Large intestine (tissue), 3 donors: ENCODE measurements around the gene TMEM132E. TPM values are rescaled to one million over a fixed set of nuclear protein-coding genes. Genes with fewer than 3 reads are reported as not detected.

Experiments
- DNase-seq, 2 donors: peaks; one replicate each; pipeline versions ENCODE4 v3.0.0 to v3.0.0-alpha.2; 2013
- H3K27ac ChIP-seq: one replicate; pipeline ENCODE4 v1.5.1; 2013; ENCODE audit warnings: low read length
- H3K27me3 ChIP-seq: 2 replicates; pipeline ENCODE4 v1.6.1; 2013; ENCODE audit warnings: low read length; ENCODE audit not compliant: control insufficient read depth, insufficient read depth
- H3K36me3 ChIP-seq: 2 replicates; pipeline ENCODE4 v1.6.1; 2013; ENCODE audit warnings: low read length; ENCODE audit not compliant: control insufficient read depth, insufficient read depth
- H3K4me1 ChIP-seq: one replicate; pipeline ENCODE4 v1.6.1; 2013; ENCODE audit warnings: low read length; ENCODE audit not compliant: control insufficient read depth, insufficient read depth
- H3K4me3 ChIP-seq: one replicate; pipeline ENCODE4 v1.5.1; 2013; ENCODE audit warnings: low read length
- H3K9me3 ChIP-seq: one replicate; pipeline ENCODE4 v1.6.1; 2013; ENCODE audit warnings: mild to moderate bottlenecking, low read depth, low read length, moderate library complexity; ENCODE audit not compliant: control insufficient read depth
- WGBS: methylation state at CpG from one replicate; pipeline ENCODE4 v1.1.5; 2013; ENCODE audit warnings: low lambda C conversion rate; ENCODE audit not compliant: insufficient coverage; 5-methylcytosine and 5-hydroxymethylcytosine counted together
- polyA plus RNA-seq: library from polyadenylated mRNA; unstranded; fragments of 120-200 nt; gene quantifications from one replicate; pipeline ENCODE4 v1.2.1, GENCODE V29; 2013

TMEM132E gene
- polyA plus RNA-seq, 1 donor: 0.61 TPM

- H3K9me3 ChIP-seq: no peaks in the 10 kb centered on the region
- H3K4me1 ChIP-seq: no peaks in the 10 kb centered on the region
- no peak for DNase-seq
- H3K4me3 ChIP-seq: no peak overlapping the region
- WGBS: 70% methylated on average over 2 of the region's 7 CpGs
- no peaks in the 10 kb centered on the region for H3K36me3 ChIP-seq
- H3K27ac ChIP-seq: no peak overlapping the region
- peaks cover 4% of the 10 kb centered on the region for H3K27me3 ChIP-seq
Measured at GRCh38 chr17:34673995-34674890, 94.9 kb downstream of the TMEM132E start.

GRCh38 chr17:34675143-34675542 lies 95.8 kb downstream of the TMEM132E start:
- H3K9me3 ChIP-seq: no peaks in the 10 kb centered on the region
- H3K36me3 ChIP-seq: no peaks in the 10 kb centered on the region
- H3K4me1 ChIP-seq: no peaks in the 10 kb centered on the region
- peaks cover 4% of the 10 kb centered on the region for H3K27me3 ChIP-seq
- H3K4me3 ChIP-seq: no peak overlapping the region
- H3K27ac ChIP-seq: no peak overlapping the region
- no peak for DNase-seq

- Histone ChIP-seq H3K4me3 (no peak overlapping the region), H3K27ac (no peak overlapping the region), H3K27me3 (peaks cover 4% of the 10 kb centered on the region), H3K4me1 (no peaks in the 10 kb centered on the region), H3K36me3 (no peaks in the 10 kb centered on the region), H3K9me3 (no peaks in the 10 kb centered on the region)
- DNase-seq: no peak
- no CpG with 5 or more reads among the region's 2 CpGs for WGBS
Measured at GRCh38 chr17:34675605-34676004, 96.2 kb downstream of the TMEM132E start.

GRCh38 chr17:34680151-34680550 lies 100.8 kb downstream of the TMEM132E start:
- no peak for DNase-seq
- Histone ChIP-seq H3K9me3 (no peaks in the 10 kb centered on the region), H3K27me3 (peaks cover 7% of the 10 kb centered on the region), H3K27ac (no peak overlapping the region), H3K4me1 (no peaks in the 10 kb centered on the region), H3K36me3 (no peaks in the 10 kb centered on the region), H3K4me3 (no peak overlapping the region)
- no CpG with 5 or more reads among the region's 1 CpG for WGBS

GRCh38 chr17:34682305-34682704 lies 102.9 kb downstream of the TMEM132E start:
- DNase-seq: no peak
- H3K4me1 ChIP-seq: no peaks in the 10 kb centered on the region
- WGBS: no CpG with 5 or more reads among the region's 6 CpGs

GRCh38 chr17:34683390-34683789 lies 104.0 kb downstream of the TMEM132E start:
- no CpG with 5 or more reads among the region's 2 CpGs for WGBS
- no peak for DNase-seq

More at GRCh38 chr17:34682305-34682704, 102.9 kb downstream of the TMEM132E start:
- Histone ChIP-seq H3K27ac (no peak overlapping the region), H3K9me3 (no peaks in the 10 kb centered on the region), H3K27me3 (peaks cover 7% of the 10 kb centered on the region), H3K36me3 (no peaks in the 10 kb centered on the region), H3K4me3 (no peak overlapping the region)

More at GRCh38 chr17:34683390-34683789, 104.0 kb downstream of the TMEM132E start:
- no peaks in the 10 kb centered on the region for H3K4me1 ChIP-seq
- no peaks in the 10 kb centered on the region for H3K36me3 ChIP-seq
- H3K4me3 ChIP-seq: no peak overlapping the region
- no peak overlapping the region for H3K27ac ChIP-seq
- H3K9me3 ChIP-seq: no peaks in the 10 kb centered on the region
- peaks cover 4% of the 10 kb centered on the region for H3K27me3 ChIP-seq

Other genes with a start within 250 kb of the TMEM132E start
- gene CCL13, start 223.1 kb upstream of the TMEM132E start, polyA plus RNA-seq: 1.0 TPM
- not detected for gene CCL1, start 216.3 kb upstream of the TMEM132E start, polyA plus RNA-seq